H1 (cell line): ENCODE data around the gene PFDN6. TPM values are rescaled to one million over a fixed set of nuclear protein-coding genes. Genes with fewer than 3 reads are reported as not detected.

Source experiments
- ATF2 ChIP-seq: IDR thresholded peaks from 2 replicates; pipeline ENCODE4 v1.6.1; 2012; ENCODE audit warnings: low read length, inconsistent platforms
- CHD7 ChIP-seq: fragments of 300-600 bp; sonication (generic); IDR thresholded peaks from 2 replicates; pipeline ENCODE4 v1.7.1; 2012; ENCODE audit warnings: low read length, moderate library complexity, mild to moderate bottlenecking, inconsistent platforms; ENCODE audit not compliant: insufficient replicate concordance
- CREB1 ChIP-seq: IDR thresholded peaks from 2 replicates; pipeline ENCODE4 v1.6.1; 2012; ENCODE audit warnings: inconsistent platforms
- CTBP2 ChIP-seq: IDR thresholded peaks from 2 replicates; pipeline ENCODE4 v1.7.0; 2011; ENCODE audit warnings: borderline replicate concordance, mild to moderate bottlenecking, moderate library complexity, mixed read lengths, low read length; ENCODE audit not compliant: insufficient read depth, insufficient read length
- GABPA ChIP-seq: IDR thresholded peaks from 2 replicates; pipeline ENCODE4 v1.6.1; 2011; ENCODE audit warnings: mild to moderate bottlenecking, low read length, moderate library complexity, borderline replicate concordance; ENCODE audit not compliant: insufficient read depth
- POU5F1 ChIP-seq: IDR thresholded peaks from 2 replicates; pipeline ENCODE4 v1.6.1; 2011; ENCODE audit warnings: low read depth, mild to moderate bottlenecking, low read length, moderate library complexity
- SP2 ChIP-seq: IDR thresholded peaks from 2 replicates; pipeline ENCODE4 v1.6.1; 2012; ENCODE audit warnings: mild to moderate bottlenecking, low read length, inconsistent platforms
- SP4 ChIP-seq: IDR thresholded peaks from 2 replicates; pipeline ENCODE4 v1.6.1; 2012; ENCODE audit warnings: low read length, inconsistent platforms
- SUZ12 ChIP-seq: fragments of 200-600 bp; sonication (generic); IDR thresholded peaks from 2 replicates; pipeline ENCODE4 v1.6.1; 2012; ENCODE audit warnings: mild to moderate bottlenecking, inconsistent platforms, low read length, moderate library complexity, mixed read lengths
- polyA plus RNA-seq, 7 experiments: library from polyadenylated mRNA; depleted of rRNA in 3 of 7; stranded (reverse) in 5 of 7; unstranded in 2 of 7; fragments of >200 nt in 5 of 7; fragments of 200-250 nt in 2 of 7; gene quantifications; 1 replicate in 5 of 7; 2 replicates in 1 of 7; 4 replicates in 1 of 7; pipeline versions ENCODE4 v1.2.1 to v1.2.3, GENCODE V29; 2011 to 2013; ENCODE audit warnings: missing spikeins in 2 of 7, mixed read lengths in 2 of 7
- total RNA-seq: library from RNA; stranded (reverse); fragmentation: NEBNext Ultra II Directional; extraction: Animal tissue kit (Norgen Biotek cat#: 25700); gene quantifications from 2 replicates; pipeline ENCODE4 v1.2.1, GENCODE V29; 2021

Gene PFDN6
- total and polyA plus RNA-seq, 2 of the 8 experiments (the other 6 are each of a cell fraction or from before 2014, with no cell fraction given), result 32.0 to 95.7 TPM

- TF ChIP-seq ATF2 (no peak), CHD7 (no peak), SP4 (peak; percentile 59; the same call in 1 of the 2 replicates), CTBP2 (no peak), POU5F1 (no peak), GABPA (no peak), SUZ12 (no peak), CREB1 (no peak), SP2 (no peak)
Measured at GRCh38 chr6:33317669-33318425, 28.4 kb downstream of the PFDN6 start, which contains the start of gene ZBTB22 (continued).
